Natural killer cell (primary cell): ENCODE data around the gene MYL12A. TPM values are rescaled to one million over a fixed set of nuclear protein-coding genes. Genes with fewer than 3 reads are reported as not detected.
A peak's percentile ranks its signal among the peaks of the same experiment; 100 is the strongest.

Source experiments
- ATAC-seq, 3 donors: fragments of 150-1000 bp in 2 of 3; fragments of 200-7000 bp in 1 of 3; cut with Tn5 transposase; 1 replicate in 1 of 3; 2 replicates in 2 of 3; pipeline ENCODE4 v1.10.0; 2021; ENCODE audit warnings: mild to moderate bottlenecking in 2 of 3, moderate library complexity in 2 of 3
- DNase-seq, 2 donors: peaks; one replicate each; pipeline versions ENCODE4 v3.0.0 to v3.0.0-alpha.2; 2013 to 2021; ENCODE audit warnings: mixed read lengths in 1 of 2
- H3K27ac ChIP-seq: one replicate; pipeline ENCODE4 v1.5.1; 2013; ENCODE audit warnings: mild to moderate bottlenecking, low read length
- H3K27me3 ChIP-seq: one replicate; pipeline ENCODE4 v1.6.1; 2013; ENCODE audit warnings: low read length; ENCODE audit not compliant: control insufficient read depth, insufficient read depth
- H3K36me3 ChIP-seq: one replicate; pipeline ENCODE4 v1.6.1; 2013; ENCODE audit warnings: low read length; ENCODE audit not compliant: control insufficient read depth, insufficient read depth
- H3K4me1 ChIP-seq: one replicate; pipeline ENCODE4 v1.6.1; 2013; ENCODE audit warnings: low read length; ENCODE audit not compliant: control insufficient read depth, insufficient read depth
- H3K4me3 ChIP-seq: one replicate; pipeline ENCODE4 v1.5.1; 2013; ENCODE audit warnings: low read length
- H3K9me3 ChIP-seq: one replicate; pipeline ENCODE4 v1.6.1; 2013; ENCODE audit warnings: low read length; ENCODE audit not compliant: control insufficient read depth, insufficient read depth
- H3K27ac Mint-ChIP-seq, 2 donors: one replicate each; pipeline ENCODE4 v1.8.0; 2022; ENCODE audit warnings: mild to moderate bottlenecking in 2 of 2, mixed read lengths in 2 of 2, moderate library complexity in 1 of 2
- H3K27me3 Mint-ChIP-seq, 2 donors: one replicate each; pipeline ENCODE4 v1.8.0; 2022; ENCODE audit warnings: low read depth in 2 of 2, mixed read lengths in 2 of 2
- H3K36me3 Mint-ChIP-seq: one replicate; pipeline ENCODE4 v1.8.0; 2022; ENCODE audit warnings: mixed read lengths
- H3K4me1 Mint-ChIP-seq, 2 donors: one replicate each; pipeline ENCODE4 v1.8.0; 2022; ENCODE audit warnings: mixed read lengths in 2 of 2
- H3K4me3 Mint-ChIP-seq: one replicate; pipeline ENCODE4 v1.8.0; 2022; ENCODE audit warnings: mild to moderate bottlenecking, moderate library complexity, mixed read lengths
- H3K9me3 Mint-ChIP-seq, 2 donors: one replicate each; pipeline ENCODE4 v1.8.0; 2022; ENCODE audit warnings: mixed read lengths in 2 of 2
- WGBS: methylation state at CpG from one replicate; pipeline ENCODE4 v1.1.7; 2013; ENCODE audit warnings: missing lambda C conversion rate; ENCODE audit not compliant: insufficient coverage; 5-methylcytosine and 5-hydroxymethylcytosine counted together
- intact Hi-C: fragments of 100-400 bp; cut with micrococcal nuclease; formaldehyde crosslinking; loops from one replicate; pipeline ENCODE4 v1.14.2; 2022
- total RNA-seq, 4 donors: library from RNA; stranded (reverse); fragments of 120-200 nt in 1 of 4; gene quantifications; one replicate each; pipeline versions ENCODE4 v1.2.3 to v1.2.4, GENCODE V29; 2013 to 2022
- TF ChIP-seq, protein P1 (sequence below): fragments of 200-600 bp; IDR thresholded peaks from one replicate; pipeline ENCODE4 v1.8.0; 2022; ENCODE audit warnings: antibody characterized with exemption

The MYL12A gene
- total RNA-seq, 3 donors from 2014 or later (not counting 1 experiment from before 2014, with no cell fraction given) = 532 to 652 (median 572) TPM

DNA sequence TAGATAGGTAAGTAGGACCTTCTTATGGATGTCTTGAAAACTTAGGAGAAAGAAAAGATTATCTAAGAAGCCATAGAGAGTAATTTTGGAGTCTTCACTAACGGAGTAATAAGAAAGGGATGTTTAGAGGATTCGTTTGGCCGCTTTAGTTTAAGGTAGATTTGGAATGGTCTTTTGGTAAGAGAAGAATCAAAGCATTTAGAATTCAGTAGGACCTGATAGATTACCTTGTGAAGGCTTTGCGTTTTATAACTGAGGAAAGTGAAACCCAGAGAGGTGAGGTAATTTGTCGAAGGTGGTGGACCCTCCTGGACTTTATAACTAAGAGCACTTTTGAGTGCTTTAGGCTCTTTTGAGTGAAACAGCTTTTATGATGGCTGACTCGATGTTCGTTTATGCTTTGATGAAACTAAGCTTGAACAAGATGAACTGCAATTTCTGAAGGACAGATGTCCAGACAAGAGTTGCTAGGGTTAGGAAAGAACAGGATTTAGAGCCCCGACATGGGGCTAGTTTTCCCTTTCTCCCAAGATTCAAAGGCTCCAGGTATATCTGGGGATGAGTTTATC, 15.6 kb downstream of the MYL12A start:
- peak in 1 of 2 donors; percentile 25 for DNase-seq
- H3K27me3 ChIP-seq = no peaks in the 10 kb centered on the region
- H3K4me3 Mint-ChIP-seq = peak overlapping the region; percentile 90
- H3K9me3 ChIP-seq = no peaks in the 10 kb centered on the region
- ATAC-seq = no peak
- H3K36me3 Mint-ChIP-seq = peaks cover 5% of the 10 kb centered on the region
- intact Hi-C loops = loop anchor here (5.0 kb wide), 2 partner anchors 189 to 329 kb away; partner anchors contain the start of gene TGIF1
- 17% methylated on average over 7 of the region's 8 CpGs for WGBS
- H3K4me1 Mint-ChIP-seq = peaks cover 82 to 83% of the 10 kb centered on the region in 2 donors
- H3K36me3 ChIP-seq = peaks cover 9% of the 10 kb centered on the region
- TF ChIP-seq, protein P1, sequence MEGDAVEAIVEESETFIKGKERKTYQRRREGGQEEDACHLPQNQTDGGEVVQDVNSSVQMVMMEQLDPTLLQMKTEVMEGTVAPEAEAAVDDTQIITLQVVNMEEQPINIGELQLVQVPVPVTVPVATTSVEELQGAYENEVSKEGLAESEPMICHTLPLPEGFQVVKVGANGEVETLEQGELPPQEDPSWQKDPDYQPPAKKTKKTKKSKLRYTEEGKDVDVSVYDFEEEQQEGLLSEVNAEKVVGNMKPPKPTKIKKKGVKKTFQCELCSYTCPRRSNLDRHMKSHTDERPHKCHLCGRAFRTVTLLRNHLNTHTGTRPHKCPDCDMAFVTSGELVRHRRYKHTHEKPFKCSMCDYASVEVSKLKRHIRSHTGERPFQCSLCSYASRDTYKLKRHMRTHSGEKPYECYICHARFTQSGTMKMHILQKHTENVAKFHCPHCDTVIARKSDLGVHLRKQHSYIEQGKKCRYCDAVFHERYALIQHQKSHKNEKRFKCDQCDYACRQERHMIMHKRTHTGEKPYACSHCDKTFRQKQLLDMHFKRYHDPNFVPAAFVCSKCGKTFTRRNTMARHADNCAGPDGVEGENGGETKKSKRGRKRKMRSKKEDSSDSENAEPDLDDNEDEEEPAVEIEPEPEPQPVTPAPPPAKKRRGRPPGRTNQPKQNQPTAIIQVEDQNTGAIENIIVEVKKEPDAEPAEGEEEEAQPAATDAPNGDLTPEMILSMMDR = no peak
- H3K27ac Mint-ChIP-seq = peak overlapping the region; percentile 88
- H3K4me3 ChIP-seq = peak overlapping the region; percentile 96
- H3K4me1 ChIP-seq = peaks cover 31% of the 10 kb centered on the region
- H3K27me3 Mint-ChIP-seq = no peaks in the 10 kb centered on the region
- peak overlapping the region; percentile 99 for H3K27ac ChIP-seq
- H3K9me3 Mint-ChIP-seq = no peaks in the 10 kb centered on the region

DNA sequence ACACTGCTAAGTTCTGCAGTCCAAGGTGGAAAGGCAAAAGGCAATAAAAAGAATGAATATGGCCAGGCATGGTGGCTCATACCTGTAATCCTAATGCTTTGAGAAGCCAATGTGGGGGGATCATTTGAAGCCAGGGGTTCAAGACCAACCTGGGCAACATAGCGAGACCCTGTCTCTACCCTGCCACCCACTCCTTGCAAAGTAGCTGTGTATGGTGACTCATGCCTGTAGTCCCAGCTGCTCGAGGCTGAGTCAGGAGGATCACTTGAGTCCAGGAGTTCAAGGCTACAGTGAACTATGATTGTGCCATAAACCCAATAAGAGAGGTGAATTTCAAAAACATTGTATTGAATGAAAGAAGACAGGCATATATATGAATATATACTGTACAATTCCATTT, 16.8 kb downstream of the MYL12A start:
- intact Hi-C loops = loop anchor here (5.0 kb wide), 2 partner anchors 188 to 328 kb away; partner anchors contain the start of gene TGIF1
- Histone ChIP-seq H3K9me3 (no peaks in the 10 kb centered on the region), H3K4me3 (no peak overlapping the region), H3K4me1 (peaks cover 34% of the 10 kb centered on the region), H3K27me3 (no peaks in the 10 kb centered on the region), H3K36me3 (no peaks in the 10 kb centered on the region), H3K27ac (no peak overlapping the region)
- peak overlapping the region; percentile 78 to 88 for H3K27ac Mint-ChIP-seq
- peaks cover 82 to 83% of the 10 kb centered on the region in 2 donors for H3K4me1 Mint-ChIP-seq
- no peak for DNase-seq
- no peaks in the 10 kb centered on the region for H3K9me3 Mint-ChIP-seq
- no peaks in the 10 kb centered on the region for H3K36me3 Mint-ChIP-seq
- WGBS = 68% methylated on average over 2 of the region's 2 CpGs
- no peaks in the 10 kb centered on the region for H3K27me3 Mint-ChIP-seq
- H3K4me3 Mint-ChIP-seq = peak overlapping the region; percentile 67
- TF ChIP-seq, protein P1 = no peak
- ATAC-seq = no peak

DNA sequence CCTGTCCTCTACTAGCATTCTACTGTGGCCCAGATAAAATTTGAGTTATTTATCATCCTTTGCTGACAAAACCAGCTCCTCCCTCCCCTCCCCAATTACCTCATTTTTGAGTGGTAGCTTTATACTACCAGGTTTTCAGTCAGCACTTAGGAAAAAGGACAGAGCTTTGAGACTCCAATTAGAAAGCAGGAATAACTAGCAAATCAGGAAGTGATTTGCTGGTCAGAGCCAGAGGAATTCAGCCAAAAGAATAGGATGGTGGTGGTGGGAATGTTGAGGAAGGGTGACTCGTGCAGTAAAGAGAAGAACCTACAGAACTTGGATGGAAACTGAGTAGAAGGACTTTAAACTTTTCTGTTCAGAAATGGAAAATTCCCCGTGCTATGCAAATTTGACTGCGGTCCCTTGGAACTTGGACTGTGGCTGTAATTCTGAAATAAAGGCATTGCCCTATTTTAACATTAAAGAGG, 18.0 kb downstream of the MYL12A start:
- intact Hi-C loops = no loop called here
- ATAC-seq = no peak
- DNase-seq = no peak
- Mint-ChIP-seq H3K27me3 (no peaks in the 10 kb centered on the region), H3K27ac (peak overlapping the region; percentile 78 to 88), H3K36me3 (no peaks in the 10 kb centered on the region), H3K9me3 (no peaks in the 10 kb centered on the region), H3K4me1 (peaks cover 83 to 87% of the 10 kb centered on the region in 2 donors), H3K4me3 (peak overlapping the region; percentile 38)
- H3K4me1 ChIP-seq = peaks cover 30% of the 10 kb centered on the region
- H3K36me3 ChIP-seq = no peaks in the 10 kb centered on the region
- H3K27ac ChIP-seq = no peak overlapping the region
- 66% methylated on average over 3 of the region's 3 CpGs for WGBS
- TF ChIP-seq, protein P1 = no peak
- no peak overlapping the region for H3K4me3 ChIP-seq
- no peaks in the 10 kb centered on the region for H3K9me3 ChIP-seq
- no peaks in the 10 kb centered on the region for H3K27me3 ChIP-seq
